Left lung (tissue), 10 donors: Measurements from ENCODE around the gene MTFR1L. TPM values are rescaled to one million over a fixed set of nuclear protein-coding genes. Genes with fewer than 3 reads are reported as not detected.

Experiments used
- ATAC-seq: fragments of 200-7000 bp; cut with Tn5 transposase; one replicate; pipeline ENCODE4 v1.9.1; 2020; ENCODE audit warnings: moderate library complexity
- DNase-seq, 4 donors: peaks; one replicate each; pipeline ENCODE4 v3.0.0-alpha.2; 2013 to 2020
- H3K27ac ChIP-seq, 2 donors: fragments of 200-600 bp; sonication (generic) in 1 of 2; one replicate each; pipeline versions ENCODE4 v1.5.0 to v1.8.0; 2020 to 2021
- H3K27me3 ChIP-seq, 2 donors: fragments of 200-600 bp; sonication (generic) in 1 of 2; one replicate each; pipeline versions ENCODE4 v1.5.0 to v1.8.0; 2020 to 2021
- H3K36me3 ChIP-seq, 2 donors: fragments of 200-600 bp; sonication (generic) in 1 of 2; one replicate each; pipeline versions ENCODE4 v1.5.0 to v1.8.0; 2020 to 2021
- H3K4me1 ChIP-seq, 2 donors: fragments of 200-600 bp; one replicate each; pipeline ENCODE4 v1.8.0; 2021
- H3K4me3 ChIP-seq, 2 donors: fragments of 200-600 bp; sonication (generic) in 1 of 2; one replicate each; pipeline versions ENCODE4 v1.5.0 to v1.8.0; 2020 to 2021; ENCODE audit warnings: mild to moderate bottlenecking in 1 of 2
- H3K9me3 ChIP-seq, 2 donors: fragments of 200-600 bp; sonication (generic) in 1 of 2; one replicate each; pipeline versions ENCODE4 v1.5.0 to v1.8.0; 2020 to 2021
- CTCF ChIP-seq, 2 donors: fragments of 200-600 bp; sonication (generic) in 1 of 2; IDR thresholded peaks; one replicate each; pipeline versions ENCODE4 v1.5.0 to v1.8.0; 2021; ENCODE audit warnings: antibody characterized with exemption in 2 of 2
- intact Hi-C, 2 donors: fragments of 100-400 bp; cut with DNase I; formaldehyde crosslinking; loops; one replicate each; pipeline versions ENCODE4 v1.11.2 to v1.14.2; 2022
- polyA plus RNA-seq, 6 donors: library from polyadenylated mRNA; unstranded; fragments of 120-200 nt; gene quantifications; one replicate each; pipeline ENCODE4 v1.2.1, GENCODE V29; 2013; ENCODE audit not compliant: insufficient read length in 6 of 6
- total RNA-seq, 2 donors: library from RNA; stranded (reverse); fragmentation: NEBNext Ultra II Directional; extraction: Animal tissue kit (Norgen Biotek cat#: 25700); gene quantifications; one replicate each; pipeline ENCODE4 v1.2.1, GENCODE V29; 2021
- donor health status: DM: no; HTN: yes; CAD: no.
- donor health status: DM: no; HTN: no; CAD: no.

MTFR1L gene
- total and polyA plus RNA-seq, 8 donors: 44.5 to 88.4 (median 79.3) TPM

DNA sequence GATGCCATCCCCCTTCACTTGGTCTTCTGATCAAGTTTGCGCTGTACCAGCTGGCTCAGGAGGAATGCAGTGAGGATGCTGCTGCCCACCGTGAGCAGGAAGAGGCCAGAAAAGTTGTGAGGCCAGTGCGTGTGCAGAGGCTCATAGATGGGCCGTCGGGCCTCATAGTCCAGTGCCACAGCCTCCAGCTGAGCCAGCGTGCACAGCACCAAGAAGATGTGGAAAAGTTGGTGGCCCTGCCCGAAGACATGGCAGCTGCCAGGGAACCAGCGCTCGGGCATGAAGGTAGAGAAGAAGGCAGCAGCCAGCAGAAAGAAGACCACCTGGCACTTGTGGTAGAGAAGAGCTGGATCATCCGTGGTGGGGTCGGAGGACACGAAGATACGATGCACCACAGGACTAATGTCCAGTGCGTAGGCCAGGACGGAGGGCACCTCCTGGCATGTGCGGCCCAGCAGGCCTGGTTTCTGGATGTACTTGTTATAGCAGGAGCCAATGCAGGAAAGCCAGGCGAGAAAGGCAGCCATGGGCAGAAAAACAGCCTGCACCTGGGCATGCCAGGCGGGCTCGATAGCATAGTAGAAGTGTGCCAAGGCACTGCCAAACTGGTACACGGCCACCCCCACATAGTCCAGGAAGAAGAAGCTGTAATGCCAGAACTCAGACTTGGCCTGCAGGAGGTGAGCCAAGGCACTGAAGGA lies 43.2 kb downstream of the MTFR1L start:
- Histone ChIP-seq H3K36me3 (peaks cover 0 to 10% of the 10 kb centered on the region in 2 donors), H3K4me3 (no peak overlapping the region), H3K4me1 (peaks cover 6 to 32% of the 10 kb centered on the region in 2 donors), H3K27me3 (no peaks in the 10 kb centered on the region), H3K27ac (no peak overlapping the region), H3K9me3 (no peaks in the 10 kb centered on the region)
- no peak for TF ChIP-seq CTCF (IDR thresholded peaks at IDR 0.05)
- intact Hi-C loops: no loop called here
- DNase-seq: no peak
- ATAC-seq: no peak

GRCh38 chr1:25863486-25864262 lies 43.9 kb downstream of the MTFR1L start:
- intact Hi-C loops: no loop called here

DNA sequence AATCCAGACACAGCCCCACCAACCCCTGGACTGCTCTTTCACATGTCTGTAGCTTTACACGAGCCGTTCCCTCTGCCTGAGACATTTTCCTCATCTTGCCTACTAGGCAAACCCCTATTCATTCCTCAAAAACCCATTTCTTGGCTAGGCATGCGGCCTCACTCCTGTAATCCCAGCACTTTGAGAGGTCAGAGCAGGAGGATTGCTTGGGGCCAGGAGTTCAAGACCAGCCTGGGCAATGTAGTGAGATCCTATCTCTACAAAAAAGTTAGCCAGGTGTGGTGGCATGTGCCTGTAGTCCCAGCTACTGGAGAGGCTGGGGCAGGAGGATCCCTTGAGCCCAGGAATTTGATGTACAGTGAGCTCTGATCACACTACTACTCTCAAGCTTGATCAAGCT lies 44.7 kb downstream of the MTFR1L start:
- Histone ChIP-seq H3K27me3 (no peaks in the 10 kb centered on the region), H3K9me3 (no peaks in the 10 kb centered on the region), H3K36me3 (peaks cover 0 to 17% of the 10 kb centered on the region in 2 donors), H3K27ac (no peak overlapping the region), H3K4me3 (no peak overlapping the region), H3K4me1 (peaks cover 6 to 23% of the 10 kb centered on the region in 2 donors)
- ATAC-seq (no peak), DNase-seq (no peak)
- no peak for TF ChIP-seq CTCF (IDR thresholded peaks at IDR 0.05)
- intact Hi-C loops: no loop called here

More at GRCh38 chr1:25863486-25864262, 43.9 kb downstream of the MTFR1L start:
- Histone ChIP-seq H3K27me3 (no peaks in the 10 kb centered on the region), H3K27ac (no peak overlapping the region), H3K4me3 (no peak overlapping the region), H3K36me3 (peaks cover 0 to 11% of the 10 kb centered on the region in 2 donors), H3K9me3 (no peaks in the 10 kb centered on the region), H3K4me1 (peaks cover 6 to 28% of the 10 kb centered on the region in 2 donors)
- no peak for DNase-seq
- ATAC-seq: no peak
- no peak for TF ChIP-seq CTCF (IDR thresholded peaks at IDR 0.05)

DNA sequence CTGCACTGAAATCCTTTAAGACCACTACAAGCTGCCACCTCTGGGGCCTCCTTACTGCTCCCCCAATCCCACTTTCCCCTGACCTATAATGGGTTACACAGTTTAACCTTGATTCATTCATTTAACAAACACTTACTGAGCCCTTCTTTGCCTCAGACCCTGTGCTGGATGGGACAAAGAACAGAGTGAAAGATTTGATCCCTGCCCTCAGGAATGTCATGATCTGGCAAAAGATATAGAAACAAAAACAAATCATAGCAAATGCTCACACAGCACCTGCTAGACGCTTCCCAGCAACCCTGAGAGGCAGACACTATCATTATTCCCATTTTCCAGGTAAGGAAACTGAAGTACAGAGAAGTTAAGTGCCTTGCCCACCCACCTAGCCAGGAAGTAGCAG lies 46.5 kb downstream of the MTFR1L start:
- ATAC-seq (no peak), DNase-seq (no peak)
- intact Hi-C loops: no loop called here
- Histone ChIP-seq H3K36me3 (peaks cover 0 to 17% of the 10 kb centered on the region in 2 donors), H3K27me3 (no peaks in the 10 kb centered on the region), H3K4me1 (peaks cover 2 to 17% of the 10 kb centered on the region in 2 donors), H3K9me3 (no peaks in the 10 kb centered on the region), H3K27ac (no peak overlapping the region), H3K4me3 (no peak overlapping the region)
- TF ChIP-seq CTCF (IDR thresholded peaks at IDR 0.05): no peak
